Cardiac fibroblast (primary cell): ENCODE data around the gene TWIST2.
A peak's percentile ranks its signal among the peaks of the same experiment; 100 is the strongest.

Experiments used
- DNase-seq, 2 donors: peaks; one replicate each; pipeline versions ENCODE4 v3.0.0 to v3.0.0-alpha.2; 2010; ENCODE audit warnings: low read depth in 2 of 2
- H3K4me3 ChIP-seq, 2 donors: replicated peaks in 1 of 2; 1 replicate in 1 of 2; 2 replicates in 1 of 2; pipeline ENCODE4 v1.5.1; 2011; ENCODE audit warnings: low read depth in 2 of 2, low read length in 2 of 2, mild to moderate bottlenecking in 2 of 2, moderate library complexity in 1 of 2
- CTCF ChIP-seq: IDR thresholded peaks from one replicate; pipeline ENCODE4 v1.5.1; 2011; ENCODE audit warnings: low read depth, mild to moderate bottlenecking, low read length, inconsistent platforms

TWIST2 gene

GRCh38 chr2:238926761-238927611, 79.1 kb downstream of the TWIST2 start:
- H3K4me3 ChIP-seq: no peak overlapping the region
- no peak for TF ChIP-seq CTCF
- no peak for DNase-seq

GRCh38 chr2:238927746-238928519, 80.0 kb downstream of the TWIST2 start:
- no peak for TF ChIP-seq CTCF
- H3K4me3 ChIP-seq: no peak overlapping the region
- DNase-seq: no peak

- no peak overlapping the region for H3K4me3 ChIP-seq
- TF ChIP-seq CTCF: no peak
- DNase-seq: no peak
Measured at GRCh38 chr2:238928520-238929241, 80.8 kb downstream of the TWIST2 start.

- no peak overlapping the region for H3K4me3 ChIP-seq
- peak; percentile 72 to 97 for DNase-seq
- no peak for TF ChIP-seq CTCF
Measured at GRCh38 chr2:238929242-238930081, 81.6 kb downstream of the TWIST2 start.

GRCh38 chr2:238930216-238930615, 82.3 kb downstream of the TWIST2 start:
- no peak overlapping the region for H3K4me3 ChIP-seq
- no peak for DNase-seq
- no peak for TF ChIP-seq CTCF
